ENCODE data around the gene DAPK1.

Gene DAPK1

GRCh38 chr9:87655731-87656130 is 158.1 kb downstream of the DAPK1 start:
- DNase-seq: no peak

GRCh38 chr9:87656485-87656884 is 158.8 kb downstream of the DAPK1 start:
- no peak for DNase-seq

GRCh38 chr9:87657190-87657589 is 159.5 kb downstream of the DAPK1 start:
- no peak for DNase-seq

- DNase-seq: no peak
Observed at GRCh38 chr9:87657893-87658292, 160.2 kb downstream of the DAPK1 start.

- no peak for DNase-seq
Observed at GRCh38 chr9:87658511-87658910, 160.8 kb downstream of the DAPK1 start.

- DNase-seq: no peak
Observed at GRCh38 chr9:87659534-87660419, 162.1 kb downstream of the DAPK1 start.

- DNase-seq: no peak
Observed at GRCh38 chr9:87661241-87661640, 163.6 kb downstream of the DAPK1 start.

GRCh38 chr9:87662808-87663528 is 165.3 kb downstream of the DAPK1 start:
- peak in 1 of 2 experiments; percentile 6 for DNase-seq

- no peak for DNase-seq
Observed at GRCh38 chr9:87663556-87663955, 165.9 kb downstream of the DAPK1 start.

- DNase-seq: no peak
Observed at GRCh38 chr9:87664153-87665060, 166.7 kb downstream of the DAPK1 start.

- no peak for DNase-seq
Observed at GRCh38 chr9:87665505-87665904, 167.8 kb downstream of the DAPK1 start.

GRCh38 chr9:87667164-87667738 is 169.6 kb downstream of the DAPK1 start:
- no peak for DNase-seq

GRCh38 chr9:87668222-87668621 is 170.6 kb downstream of the DAPK1 start:
- no peak for DNase-seq

- no peak for DNase-seq
Observed at GRCh38 chr9:87668722-87669121, 171.1 kb downstream of the DAPK1 start.

GRCh38 chr9:87670572-87671264 is 173.1 kb downstream of the DAPK1 start:
- no peak for DNase-seq

- DNase-seq: no peak
Observed at GRCh38 chr9:87671478-87671877, 173.8 kb downstream of the DAPK1 start.

- no peak for DNase-seq
Observed at GRCh38 chr9:87671925-87672324, 174.3 kb downstream of the DAPK1 start.

GRCh38 chr9:87672586-87672985 is 174.9 kb downstream of the DAPK1 start:
- DNase-seq: no peak

- no peak for DNase-seq
Observed at GRCh38 chr9:87673446-87674120, 175.9 kb downstream of the DAPK1 start.

- DNase-seq: no peak
Observed at GRCh38 chr9:87674565-87675299, 177.1 kb downstream of the DAPK1 start.

All from NCI-H1930 (cell line).